ENCODE measurements around the gene CFAP206. TPM values are rescaled to one million over a fixed set of nuclear protein-coding genes. Genes with fewer than 3 reads are reported as not detected.
A peak's percentile ranks its signal among the peaks of the same experiment; 100 is the strongest.

CFAP206 gene
- total and polyA plus RNA-seq, 4 experiments from 2014 or later, result 0.25 TPM; not detected in 3

DNA sequence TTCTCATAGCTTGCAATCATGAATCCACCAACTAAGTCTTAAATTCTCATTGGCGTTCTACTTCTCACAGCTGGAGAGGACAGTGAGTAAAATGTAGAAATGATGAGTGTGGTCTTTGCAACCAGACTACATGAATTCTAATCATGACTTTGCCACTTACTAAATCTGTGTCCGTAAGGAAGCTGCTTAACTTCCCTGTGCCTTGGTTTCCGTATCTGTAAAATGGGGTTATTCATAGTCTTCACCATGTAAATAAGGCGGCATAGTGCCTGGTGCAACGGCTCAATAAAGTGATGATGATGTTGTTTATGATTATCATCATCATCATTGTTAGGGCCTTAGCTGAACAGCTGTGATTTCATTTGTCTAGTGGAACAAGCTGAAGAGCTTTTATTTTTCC is 12.6 kb downstream of the CFAP206 start:
- no peaks in the 10 kb centered on the region for H3K9me3 Mint-ChIP-seq
- CTCF ChIA-PET (ENCODE audit: partially characterized antibody), result no interaction called here
- DNase-seq, result no peak

DNA sequence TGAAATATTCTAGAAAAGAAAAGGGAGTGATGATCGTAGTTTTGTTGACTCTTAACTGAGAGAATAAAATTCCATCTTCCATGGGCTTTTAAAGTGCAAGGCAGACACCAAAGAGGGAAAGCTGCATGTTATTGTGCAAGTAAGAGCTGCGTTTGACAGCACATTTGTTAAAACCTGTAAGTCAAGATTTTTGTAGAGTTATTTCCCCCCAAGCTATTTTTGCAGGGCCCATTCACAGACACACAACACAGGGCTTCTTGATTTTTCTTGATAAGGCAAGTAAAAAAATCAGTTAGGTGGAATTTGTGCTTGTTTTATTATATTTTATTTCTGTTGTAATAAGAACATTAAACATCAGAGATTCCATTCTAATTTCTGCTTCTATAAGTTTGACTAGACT is 13.8 kb downstream of the CFAP206 start:
- Mint-ChIP-seq H3K27me3 (no peaks in the 10 kb centered on the region), H3K4me3 (no peak overlapping the region), H3K36me3 (no peaks in the 10 kb centered on the region), H3K9me3 (no peaks in the 10 kb centered on the region), H3K27ac (no peak overlapping the region), H3K4me1 (no peaks in the 10 kb centered on the region)
- no peak overlapping the region for H3K4me3 ChIP-seq (ENCODE audit: low read length in 2 of 2)
- ChIA-PET POLR2A (ENCODE audit: partially characterized antibody) (no interaction called here), CTCF (ENCODE audit: partially characterized antibody) (no interaction called here)
- no peak for DNase-seq
- no peaks in the 10 kb centered on the region for H3K36me3 ChIP-seq (ENCODE audit: insufficient read depth, low read length)
- intact Hi-C loops (cut with micrococcal nuclease), result no loop called here
- H3K27me3 ChIP-seq (ENCODE audit: insufficient read depth, low read length), result no peaks in the 10 kb centered on the region
- no peaks in the 10 kb centered on the region for H3K4me1 ChIP-seq (ENCODE audit: insufficient read depth, low read length)
- H3K9me3 ChIP-seq (ENCODE audit: control insufficient read depth in 1 of 2, low read length in 2 of 2), result no peaks in the 10 kb centered on the region
- no peak overlapping the region for H3K27ac ChIP-seq (ENCODE audit: low read depth, low read length)

More for the DNA sequence above, 12.6 kb downstream of the CFAP206 start:
- POLR2A ChIA-PET (ENCODE audit: partially characterized antibody), result no interaction called here
- no peak overlapping the region for H3K27ac ChIP-seq (ENCODE audit: low read depth, low read length)
- no peaks in the 10 kb centered on the region for H3K4me1 Mint-ChIP-seq
- no peaks in the 10 kb centered on the region for H3K27me3 Mint-ChIP-seq
- no peak overlapping the region for H3K27ac Mint-ChIP-seq
- no peaks in the 10 kb centered on the region for H3K4me1 ChIP-seq (ENCODE audit: insufficient read depth, low read length)
- no peak overlapping the region for H3K4me3 Mint-ChIP-seq
- no peaks in the 10 kb centered on the region for H3K27me3 ChIP-seq (ENCODE audit: insufficient read depth, low read length)
- intact Hi-C loops (cut with micrococcal nuclease), result no loop called here
- H3K36me3 Mint-ChIP-seq, result no peaks in the 10 kb centered on the region
- H3K4me3 ChIP-seq (ENCODE audit: low read length in 2 of 2), result no peak overlapping the region
- no peaks in the 10 kb centered on the region for H3K9me3 ChIP-seq (ENCODE audit: control insufficient read depth in 1 of 2, low read length in 2 of 2)
- H3K36me3 ChIP-seq (ENCODE audit: insufficient read depth, low read length), result no peaks in the 10 kb centered on the region

DNA sequence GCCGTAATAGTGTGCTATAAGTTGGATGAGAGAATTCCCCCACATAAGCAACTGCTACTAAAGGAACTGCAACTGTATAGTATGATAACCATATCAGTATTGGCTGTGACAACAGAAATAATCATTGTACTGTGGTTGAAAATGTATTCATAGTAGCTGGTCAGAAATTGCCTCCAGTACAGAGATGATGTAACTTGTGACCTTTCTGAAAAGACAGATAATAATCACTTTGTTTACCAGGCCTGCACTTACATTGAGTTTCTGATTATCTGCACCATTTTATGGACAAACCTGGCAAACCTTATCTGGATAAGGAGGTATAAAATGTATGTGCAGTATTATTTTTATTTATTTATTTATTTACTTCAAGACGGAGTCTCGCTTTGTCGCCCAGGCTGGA is 19.0 kb downstream of the CFAP206 start:
- no peaks in the 10 kb centered on the region for H3K36me3 Mint-ChIP-seq
- H3K9me3 Mint-ChIP-seq, result no peaks in the 10 kb centered on the region
- Histone ChIP-seq H3K4me1 (ENCODE audit: insufficient read depth, low read length) (no peaks in the 10 kb centered on the region), H3K27ac (ENCODE audit: low read depth, low read length) (no peak overlapping the region), H3K9me3 (ENCODE audit: control insufficient read depth in 1 of 2, low read length in 2 of 2) (no peaks in the 10 kb centered on the region), H3K36me3 (ENCODE audit: insufficient read depth, low read length) (no peaks in the 10 kb centered on the region), H3K27me3 (ENCODE audit: insufficient read depth, low read length) (no peaks in the 10 kb centered on the region), H3K4me3 (ENCODE audit: low read length in 2 of 2) (no peak overlapping the region)
- H3K27ac Mint-ChIP-seq, result no peak overlapping the region
- H3K27me3 Mint-ChIP-seq, result peaks cover 3 to 5% of the 10 kb centered on the region in 2 donors
- CTCF ChIA-PET (ENCODE audit: partially characterized antibody), result interaction anchor here (1.6 kb wide), 1 partner anchor 34 kb away, joined by 3 read pairs; no protein-coding TSS in a partner anchor
- no peaks in the 10 kb centered on the region for H3K4me1 Mint-ChIP-seq
- POLR2A ChIA-PET (ENCODE audit: partially characterized antibody), result no interaction called here
- H3K4me3 Mint-ChIP-seq, result no peak overlapping the region
- DNase-seq, result no peak
- intact Hi-C loops (cut with micrococcal nuclease), result no loop called here

DNA sequence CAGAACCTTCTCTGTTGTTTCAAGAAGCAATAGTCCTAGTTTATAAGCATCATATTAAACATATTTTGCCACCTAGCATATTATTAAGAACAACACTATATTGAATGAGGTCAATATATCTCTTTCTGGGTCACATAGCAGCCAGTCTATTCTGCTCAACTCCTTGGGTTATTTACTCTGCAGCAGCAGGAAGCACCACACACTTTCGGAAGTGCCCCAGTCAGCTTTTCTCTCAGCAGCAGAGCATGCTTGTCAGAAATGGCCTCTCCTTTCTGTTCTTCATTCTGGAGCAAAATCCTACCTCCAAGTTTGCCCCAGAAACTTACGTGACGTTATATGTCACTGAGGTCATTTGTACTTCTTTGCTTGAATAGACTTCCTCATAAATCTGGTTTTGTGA is 22.7 kb downstream of the CFAP206 start:
- no peaks in the 10 kb centered on the region for H3K4me1 Mint-ChIP-seq
- no peak overlapping the region for H3K4me3 ChIP-seq (ENCODE audit: low read length in 2 of 2)
- peaks cover 5 to 8% of the 10 kb centered on the region in 2 donors for H3K27me3 Mint-ChIP-seq
- no peaks in the 10 kb centered on the region for H3K9me3 Mint-ChIP-seq
- H3K36me3 ChIP-seq (ENCODE audit: insufficient read depth, low read length), result no peaks in the 10 kb centered on the region
- intact Hi-C loops (cut with micrococcal nuclease), result no loop called here
- H3K4me3 Mint-ChIP-seq, result no peak overlapping the region
- ChIA-PET CTCF (ENCODE audit: partially characterized antibody) (no interaction called here), POLR2A (ENCODE audit: partially characterized antibody) (no interaction called here)
- H3K4me1 ChIP-seq (ENCODE audit: insufficient read depth, low read length), result no peaks in the 10 kb centered on the region
- DNase-seq, result no peak
- H3K27ac Mint-ChIP-seq, result no peak overlapping the region
- no peaks in the 10 kb centered on the region for H3K27me3 ChIP-seq (ENCODE audit: insufficient read depth, low read length)
- H3K27ac ChIP-seq (ENCODE audit: low read depth, low read length), result no peak overlapping the region
- no peaks in the 10 kb centered on the region for H3K36me3 Mint-ChIP-seq
- no peaks in the 10 kb centered on the region for H3K9me3 ChIP-seq (ENCODE audit: control insufficient read depth in 1 of 2, low read length in 2 of 2)

DNA sequence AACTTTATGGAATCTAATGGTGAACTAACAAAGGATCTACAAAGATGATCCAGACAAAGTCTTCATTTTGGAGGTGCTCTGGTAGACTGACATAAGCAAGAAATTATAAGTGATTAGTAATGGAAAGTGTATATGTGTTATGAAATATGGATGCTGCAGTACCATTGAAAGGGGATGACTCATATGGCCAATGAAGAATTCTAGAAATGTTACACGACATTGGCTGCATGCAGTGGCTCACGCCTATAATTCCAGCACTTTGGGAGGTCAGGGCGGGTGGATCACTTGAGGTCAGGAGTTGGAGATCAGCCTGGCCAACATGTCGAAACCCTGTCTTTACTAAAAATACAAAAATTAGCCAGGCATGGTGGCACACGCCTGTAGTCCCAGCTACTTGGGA is 23.5 kb downstream of the CFAP206 start:
- Mint-ChIP-seq H3K27me3 (peaks cover 6 to 8% of the 10 kb centered on the region in 2 donors), H3K4me1 (no peaks in the 10 kb centered on the region), H3K4me3 (no peak overlapping the region), H3K27ac (no peak overlapping the region), H3K9me3 (no peaks in the 10 kb centered on the region), H3K36me3 (no peaks in the 10 kb centered on the region)
- Histone ChIP-seq H3K4me3 (ENCODE audit: low read length in 2 of 2) (no peak overlapping the region), H3K36me3 (ENCODE audit: insufficient read depth, low read length) (no peaks in the 10 kb centered on the region), H3K4me1 (ENCODE audit: insufficient read depth, low read length) (no peaks in the 10 kb centered on the region), H3K27me3 (ENCODE audit: insufficient read depth, low read length) (no peaks in the 10 kb centered on the region), H3K9me3 (ENCODE audit: control insufficient read depth in 1 of 2, low read length in 2 of 2) (no peaks in the 10 kb centered on the region), H3K27ac (ENCODE audit: low read depth, low read length) (no peak overlapping the region)
- POLR2A ChIA-PET (ENCODE audit: partially characterized antibody), result no interaction called here
- CTCF ChIA-PET (ENCODE audit: partially characterized antibody), result no interaction called here
- intact Hi-C loops (cut with micrococcal nuclease), result no loop called here
- DNase-seq, result no peak

DNA sequence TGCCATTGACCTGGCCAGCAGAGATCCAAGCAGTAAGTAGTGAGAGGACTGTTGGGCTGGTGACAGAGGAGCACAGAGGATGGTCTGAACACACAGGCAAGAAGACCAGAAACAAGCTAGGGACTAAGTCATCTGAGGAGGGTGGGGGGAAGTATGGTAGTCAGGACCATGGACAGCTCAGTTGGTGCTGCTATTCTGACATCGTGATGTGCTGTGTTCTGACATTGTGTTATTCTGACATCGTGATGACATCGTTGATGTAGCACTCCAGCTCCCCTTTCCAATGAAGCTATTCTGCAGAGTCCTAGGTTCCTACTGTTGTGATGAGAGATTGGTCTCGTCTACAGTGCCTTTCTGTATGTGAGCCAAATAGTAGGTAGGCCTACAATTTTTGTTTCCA is 28.7 kb downstream of the CFAP206 start:
- peaks cover 0 to 3% (median 0%) of the 10 kb centered on the region in 8 donors for H3K9me3 Mint-ChIP-seq
- ChIA-PET CTCF (ENCODE audit: partially characterized antibody) (no interaction called here), POLR2A (ENCODE audit: partially characterized antibody) (no interaction called here)
- Histone ChIP-seq H3K4me3 (ENCODE audit: low read length in 2 of 2) (no peak overlapping the region), H3K4me1 (ENCODE audit: insufficient read depth, low read length) (no peaks in the 10 kb centered on the region), H3K9me3 (ENCODE audit: control insufficient read depth in 1 of 2, low read length in 2 of 2) (no peaks in the 10 kb centered on the region), H3K36me3 (ENCODE audit: insufficient read depth, low read length) (no peaks in the 10 kb centered on the region), H3K27ac (ENCODE audit: low read depth, low read length) (no peak overlapping the region), H3K27me3 (ENCODE audit: insufficient read depth, low read length) (no peaks in the 10 kb centered on the region)
- no peaks in the 10 kb centered on the region for H3K36me3 Mint-ChIP-seq
- no peak overlapping the region for H3K4me3 Mint-ChIP-seq
- H3K27ac Mint-ChIP-seq, result no peak overlapping the region
- H3K4me1 Mint-ChIP-seq, result no peaks in the 10 kb centered on the region
- peaks cover 7 to 9% of the 10 kb centered on the region in 2 donors for H3K27me3 Mint-ChIP-seq
- peak; percentile 45 to 58 (median 50) for DNase-seq
- intact Hi-C loops (cut with micrococcal nuclease), result no loop called here

DNA sequence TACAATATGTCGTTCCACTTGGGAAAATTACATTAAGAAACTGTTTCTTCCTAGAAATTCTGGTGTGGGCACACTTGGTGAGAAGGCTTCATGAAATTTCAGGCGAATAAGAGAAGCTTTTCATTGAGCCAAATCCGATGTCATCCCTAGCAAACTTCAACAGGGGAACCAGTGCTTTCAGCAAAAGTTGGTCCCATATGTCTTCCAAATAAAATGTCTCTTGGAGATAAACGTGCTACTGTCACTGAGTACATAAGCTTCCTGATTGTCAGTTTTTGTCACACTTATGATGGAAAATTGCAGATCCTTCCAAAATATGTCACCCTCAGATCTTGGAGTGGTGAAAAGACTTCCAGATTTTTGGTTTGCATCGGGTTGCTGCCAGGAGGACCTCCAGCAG is 33.9 kb downstream of the CFAP206 start:
- no peak overlapping the region for H3K27ac ChIP-seq (ENCODE audit: low read depth, low read length)
- no peak overlapping the region for H3K4me3 Mint-ChIP-seq
- no peaks in the 10 kb centered on the region for H3K9me3 ChIP-seq (ENCODE audit: control insufficient read depth in 1 of 2, low read length in 2 of 2)
- H3K27me3 Mint-ChIP-seq, result peaks cover 4 to 17% of the 10 kb centered on the region in 2 donors
- no peak overlapping the region for H3K4me3 ChIP-seq (ENCODE audit: low read length in 2 of 2)
- peaks cover 0 to 9% (median 3%) of the 10 kb centered on the region in 8 donors for H3K9me3 Mint-ChIP-seq
- no peaks in the 10 kb centered on the region for H3K27me3 ChIP-seq (ENCODE audit: insufficient read depth, low read length)
- intact Hi-C loops (cut with micrococcal nuclease), result no loop called here
- H3K36me3 Mint-ChIP-seq, result no peaks in the 10 kb centered on the region
- CTCF ChIA-PET (ENCODE audit: partially characterized antibody), result no interaction called here
- POLR2A ChIA-PET (ENCODE audit: partially characterized antibody), result no interaction called here
- H3K36me3 ChIP-seq (ENCODE audit: insufficient read depth, low read length), result no peaks in the 10 kb centered on the region
- H3K4me1 Mint-ChIP-seq, result no peaks in the 10 kb centered on the region
- H3K27ac Mint-ChIP-seq, result no peak overlapping the region
- no peak for DNase-seq
- H3K4me1 ChIP-seq (ENCODE audit: insufficient read depth, low read length), result no peaks in the 10 kb centered on the region

DNA sequence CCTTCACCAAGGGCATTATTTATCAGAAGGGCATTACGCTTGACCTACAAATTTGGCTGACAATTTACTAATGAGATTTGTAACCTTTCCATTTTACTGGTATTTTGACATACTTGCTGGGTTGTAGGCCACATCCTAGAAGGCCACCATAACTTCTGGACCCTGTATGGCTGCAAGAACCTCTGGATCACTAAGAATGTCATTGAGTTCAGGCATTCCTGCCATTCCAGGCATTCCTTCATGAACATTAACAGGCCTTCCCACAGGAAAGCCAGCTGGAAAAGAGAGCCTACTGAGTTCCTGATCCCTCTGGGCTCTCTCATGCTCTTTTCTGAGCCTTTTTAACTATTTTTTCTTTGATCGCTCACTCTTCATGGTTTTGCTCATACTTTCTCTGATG is 36.6 kb downstream of the CFAP206 start:
- Histone ChIP-seq H3K36me3 (ENCODE audit: insufficient read depth, low read length) (no peaks in the 10 kb centered on the region), H3K4me1 (ENCODE audit: insufficient read depth, low read length) (no peaks in the 10 kb centered on the region), H3K4me3 (ENCODE audit: low read length in 2 of 2) (no peak overlapping the region), H3K9me3 (ENCODE audit: control insufficient read depth in 1 of 2, low read length in 2 of 2) (no peaks in the 10 kb centered on the region), H3K27me3 (ENCODE audit: insufficient read depth, low read length) (peaks cover 4% of the 10 kb centered on the region), H3K27ac (ENCODE audit: low read depth, low read length) (no peak overlapping the region)
- POLR2A ChIA-PET (ENCODE audit: partially characterized antibody), result no interaction called here
- Mint-ChIP-seq H3K4me1 (no peaks in the 10 kb centered on the region), H3K9me3 (peaks cover 0 to 7% (median 3%) of the 10 kb centered on the region in 8 donors), H3K36me3 (no peaks in the 10 kb centered on the region), H3K27ac (no peak overlapping the region), H3K27me3 (peaks cover 14 to 25% of the 10 kb centered on the region in 2 donors), H3K4me3 (no peak overlapping the region)
- DNase-seq, result no peak
- intact Hi-C loops (cut with micrococcal nuclease), result no loop called here
- CTCF ChIA-PET (ENCODE audit: partially characterized antibody), result no interaction called here

Data from CD4-positive, alpha-beta memory T cell (primary cell).